Ureter (tissue), 1 donor: ENCODE results near the gene APBA1. TPM values are rescaled to one million over a fixed set of nuclear protein-coding genes. Genes with fewer than 3 reads are reported as not detected.

Source experiments
- DNase-seq: peaks from one replicate; pipeline ENCODE4 v3.0.0-alpha.2; 2020; ENCODE audit warnings: low spot score
- total RNA-seq: library from RNA; stranded (reverse); gene quantifications from one replicate; pipeline ENCODE4 v1.2.4, GENCODE V29; 2023
- donor health status: DM: yes; HTN: yes; CAD: no.

APBA1 gene
- total RNA-seq, 1 donor from 2014 or later, result 21.1 TPM

DNA sequence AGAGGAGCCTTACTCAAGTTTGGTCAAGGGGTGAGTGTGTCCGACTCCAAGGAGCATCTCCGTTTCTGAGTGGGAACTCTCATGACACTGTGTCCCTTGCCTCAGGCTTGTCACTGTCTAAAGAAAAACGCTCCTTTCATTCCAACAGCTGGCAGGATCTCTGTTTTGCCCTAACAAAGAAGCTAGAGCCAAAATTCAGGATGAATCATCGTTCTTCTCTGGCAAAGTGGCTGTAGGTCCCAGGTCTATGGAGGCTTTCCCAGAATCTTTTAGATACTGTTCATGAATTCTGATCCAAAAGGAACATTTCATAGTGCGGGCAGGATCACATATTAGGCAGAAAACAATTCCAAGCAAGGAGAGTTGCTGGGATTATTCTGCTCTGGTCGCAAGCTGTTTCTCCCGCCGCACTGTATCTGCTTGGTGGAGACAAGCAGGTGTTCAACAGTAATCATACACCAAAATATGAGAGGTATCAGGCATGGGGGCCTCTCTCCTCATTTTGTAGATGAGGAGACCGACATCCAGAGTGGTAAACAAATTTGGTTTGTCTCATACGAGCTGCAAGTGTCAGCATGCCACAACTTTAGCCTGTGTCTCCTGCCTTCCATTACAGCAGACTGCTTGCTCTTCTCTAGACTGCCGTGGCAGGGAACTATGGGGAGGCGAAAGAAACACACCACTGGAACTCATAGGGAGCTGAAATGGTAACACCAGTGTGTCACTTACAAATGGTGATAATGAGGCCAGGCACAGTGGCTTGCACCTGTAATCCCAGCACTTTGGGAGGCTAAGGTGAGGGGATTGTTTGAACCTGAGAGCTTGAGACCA lies 274.6 kb downstream of the APBA1 start:
- no peak for DNase-seq

DNA sequence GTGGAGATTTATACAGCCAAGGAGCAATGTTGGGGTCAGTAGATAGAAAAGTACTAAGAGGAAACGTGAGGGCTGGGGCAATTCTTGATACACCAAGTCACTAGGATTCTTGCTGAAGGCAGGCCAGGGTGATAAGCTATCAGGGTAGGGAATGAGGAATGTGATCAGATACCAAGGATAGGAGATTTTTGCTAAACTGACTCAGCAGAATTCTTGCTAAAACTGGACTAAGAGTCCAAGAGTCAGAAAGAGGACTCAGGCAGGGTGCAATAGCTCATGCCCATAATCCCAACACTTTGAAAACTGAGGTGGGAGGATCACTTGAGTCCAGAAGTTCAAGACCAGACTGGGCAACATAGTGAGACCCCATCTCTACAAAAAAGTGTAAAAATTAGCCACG lies 275.4 kb downstream of the APBA1 start:
- no peak for DNase-seq

DNA sequence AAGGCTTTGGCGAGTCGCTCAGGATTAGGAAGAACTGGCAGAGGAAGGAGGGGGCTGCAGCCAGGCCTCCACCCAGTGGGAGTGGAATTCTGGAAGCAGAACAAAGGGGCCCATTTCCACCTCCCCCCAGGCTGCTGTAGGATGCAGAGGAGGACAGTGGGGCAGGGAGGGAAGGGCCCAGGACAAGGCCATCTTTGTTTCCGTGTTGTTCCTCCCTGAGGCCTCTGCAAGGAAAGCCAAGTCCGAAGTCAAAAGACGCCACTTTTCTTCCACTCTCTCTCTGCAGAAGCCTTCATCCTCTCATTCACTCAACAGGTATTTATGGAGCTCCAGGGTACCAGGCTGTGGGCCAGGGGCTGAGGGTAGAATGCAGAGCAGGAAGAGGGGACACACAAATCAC lies 276.5 kb downstream of the APBA1 start:
- DNase-seq, result no peak

DNA sequence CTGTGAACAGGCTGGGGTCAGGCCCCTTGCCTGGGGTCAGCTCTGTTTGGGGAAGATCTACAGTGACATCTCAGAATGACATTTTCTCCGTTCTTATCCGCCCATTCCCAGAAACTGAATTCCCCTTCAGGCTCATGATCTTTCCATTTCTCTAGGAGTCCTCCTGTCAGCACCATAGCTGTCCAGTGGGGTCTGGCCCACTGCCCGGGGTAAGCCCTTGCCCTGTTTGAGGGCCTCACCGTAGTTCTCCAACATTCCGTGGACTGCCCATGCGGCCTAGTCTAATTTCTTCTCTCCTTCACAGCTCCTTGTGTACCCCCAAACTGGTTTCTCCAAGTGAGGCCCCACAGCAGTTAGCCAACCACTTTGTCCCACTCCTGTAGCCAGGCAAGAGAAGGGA lies 278.7 kb downstream of the APBA1 start:
- DNase-seq, result no peak

DNA sequence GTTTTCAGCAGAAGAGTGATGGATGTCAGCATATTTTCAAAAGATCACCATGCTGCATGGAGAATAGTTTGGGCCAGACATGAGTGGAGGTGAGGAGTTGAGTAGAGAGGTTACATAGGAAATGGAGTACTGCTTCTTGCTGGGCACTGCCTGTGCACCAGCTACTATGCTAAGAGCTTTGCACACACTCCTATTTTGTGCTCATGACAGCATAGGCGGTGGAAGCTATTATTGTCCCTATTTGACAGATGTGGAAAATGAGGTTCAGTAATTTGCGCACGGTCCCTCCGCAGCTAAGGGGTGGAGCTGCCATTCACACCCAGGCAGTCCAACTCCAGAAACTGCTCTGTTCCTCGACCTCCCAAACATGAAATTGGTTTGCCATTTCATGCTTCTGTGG lies 279.3 kb downstream of the APBA1 start:
- DNase-seq, result no peak

DNA sequence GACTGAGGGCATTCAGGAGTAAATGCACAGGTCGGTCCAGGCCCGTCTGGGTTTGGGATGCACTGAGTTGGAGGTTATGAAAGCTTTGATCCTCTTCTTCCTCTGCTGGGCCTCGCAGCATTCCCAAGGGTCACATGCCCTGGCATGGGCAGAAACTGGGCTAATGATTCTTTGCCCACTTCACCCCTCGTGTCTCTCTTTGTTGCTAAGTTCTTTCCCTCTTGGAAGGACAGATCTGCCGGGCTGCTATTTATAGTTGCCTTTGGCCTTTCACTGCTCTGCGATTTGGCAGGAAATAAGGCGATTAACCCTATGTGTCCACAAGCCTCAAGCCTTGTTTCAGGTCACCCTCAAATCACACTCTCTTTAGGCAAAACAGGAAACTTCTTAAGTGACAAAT lies 280.2 kb downstream of the APBA1 start:
- no peak for DNase-seq

DNA sequence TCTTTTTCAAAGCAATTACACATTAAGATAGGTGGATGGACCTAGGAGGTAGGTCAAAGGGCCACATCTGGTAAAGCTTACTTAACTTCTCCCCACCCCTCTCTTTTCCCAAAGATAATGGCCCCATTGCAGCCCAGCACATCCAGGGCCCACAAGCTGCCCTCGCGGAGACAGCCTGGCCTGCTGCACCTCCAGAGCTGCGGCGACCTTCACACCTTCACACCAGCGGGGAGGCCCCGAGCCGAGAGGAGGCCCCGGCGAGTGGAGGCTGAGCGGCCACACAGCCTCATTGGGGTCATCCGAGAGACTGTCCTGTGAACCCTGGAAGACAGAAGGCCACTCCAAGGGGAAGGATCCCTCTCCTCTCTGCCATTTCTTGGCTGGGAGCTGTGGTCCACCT lies 280.7 kb downstream of the APBA1 start:
- DNase-seq, result no peak

DNA sequence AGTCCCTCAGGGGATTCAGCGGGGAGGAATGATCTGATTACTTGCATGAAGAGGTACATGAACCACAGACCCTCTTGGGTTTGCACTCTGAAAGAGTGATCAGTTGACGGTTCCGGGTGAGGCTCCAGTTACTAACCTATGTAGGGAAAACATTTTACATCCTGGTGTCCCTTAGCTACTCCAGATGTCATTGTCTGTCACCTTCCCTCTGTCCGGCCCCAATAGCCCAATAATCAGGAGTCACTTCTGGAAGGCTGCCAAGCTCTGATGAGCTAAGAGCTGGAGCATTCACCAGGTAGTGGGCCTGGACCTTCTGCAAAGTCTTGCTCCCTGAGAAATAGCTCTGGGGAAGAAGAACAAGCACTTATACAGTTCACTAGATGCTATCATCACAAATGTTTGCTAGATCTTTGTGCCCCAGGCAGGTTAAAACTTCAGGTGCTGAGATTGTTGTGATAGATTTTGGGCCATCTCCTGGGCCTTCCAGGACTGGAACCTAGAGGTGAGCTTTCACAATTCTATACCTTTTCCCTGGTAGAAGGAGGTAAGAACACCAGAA lies 282.7 kb downstream of the APBA1 start:
- no peak for DNase-seq

DNA sequence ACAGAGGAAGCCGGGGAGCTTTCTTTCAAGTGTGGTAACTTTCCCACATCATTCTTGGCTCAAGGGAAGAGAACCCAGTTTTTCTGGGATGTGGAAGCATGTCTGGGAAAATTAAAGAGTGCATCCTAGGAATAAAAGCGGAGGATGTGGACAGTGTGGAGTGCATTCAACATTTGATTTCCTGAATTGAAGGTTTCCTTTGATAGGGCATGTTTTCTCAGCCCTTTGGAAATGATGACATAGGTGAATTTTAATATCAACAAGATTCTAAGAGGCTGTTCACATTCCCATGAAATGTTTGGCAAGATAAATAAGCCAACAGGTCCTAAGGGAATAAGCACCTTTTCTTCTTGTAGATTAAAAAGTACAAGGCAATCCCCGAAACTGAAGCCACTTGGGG lies 283.6 kb downstream of the APBA1 start:
- no peak for DNase-seq

DNA sequence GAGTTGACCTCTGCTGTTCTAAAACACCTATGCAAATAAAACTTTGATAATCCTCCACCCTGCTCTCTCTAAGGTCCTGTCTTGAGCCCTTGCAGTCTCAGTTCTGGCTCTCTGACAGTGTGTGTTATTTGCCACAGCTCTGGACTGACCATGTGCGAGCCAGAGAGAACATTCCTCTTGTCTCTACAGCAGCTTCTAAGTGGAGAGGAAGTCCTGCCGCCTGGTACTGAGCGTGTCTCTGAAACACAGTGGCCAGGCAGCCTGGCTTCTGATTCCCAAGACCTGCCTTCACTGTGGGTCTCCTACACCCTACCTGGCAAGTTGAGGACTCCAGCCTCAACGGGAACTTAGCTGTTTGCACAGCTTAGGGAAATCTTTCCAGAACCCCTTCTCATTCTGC lies 285.5 kb downstream of the APBA1 start:
- no peak for DNase-seq

DNA sequence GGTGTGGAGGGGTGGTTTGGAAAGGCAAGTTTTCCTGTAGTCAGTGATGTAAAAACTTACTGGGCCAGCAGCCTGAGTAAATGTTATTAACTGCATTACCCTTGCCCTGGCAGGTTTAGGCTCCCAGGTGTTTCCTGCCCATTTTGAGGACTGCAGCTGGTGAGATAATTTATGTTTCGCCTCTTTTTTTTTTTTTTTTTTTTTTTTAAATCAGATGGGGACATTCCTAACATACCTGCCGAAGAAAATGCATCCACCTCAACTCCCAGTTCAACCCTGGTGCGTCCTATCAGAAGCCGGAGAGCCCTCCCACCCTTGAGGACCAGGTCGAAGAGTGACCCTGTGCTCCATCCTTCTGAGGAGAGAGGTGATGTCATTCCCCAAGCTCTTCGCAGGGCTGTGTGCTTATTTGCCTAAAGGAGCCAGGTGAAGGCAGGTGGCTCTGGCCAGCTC lies 286.6 kb downstream of the APBA1 start:
- DNase-seq, result no peak

DNA sequence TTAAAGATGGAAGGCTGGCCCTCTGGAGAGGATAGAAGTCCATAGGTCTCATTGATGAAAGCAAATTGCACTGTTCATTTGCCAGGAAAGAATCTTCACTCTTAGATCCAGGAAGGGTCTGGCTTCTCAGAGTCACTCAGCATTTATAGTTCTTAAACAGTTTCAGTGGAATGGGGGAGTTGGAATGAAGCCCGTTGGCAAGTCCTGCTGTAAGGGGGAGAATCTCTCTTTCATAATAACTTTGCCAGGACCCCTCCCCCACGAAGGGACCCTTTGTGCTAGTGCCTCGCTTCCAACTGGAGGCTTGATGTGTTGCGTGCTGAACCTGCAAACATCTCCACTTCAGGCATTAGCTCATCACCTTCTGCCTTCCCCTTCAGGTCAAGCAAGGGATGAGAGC lies 290.0 kb downstream of the APBA1 start:
- DNase-seq, result no peak

DNA sequence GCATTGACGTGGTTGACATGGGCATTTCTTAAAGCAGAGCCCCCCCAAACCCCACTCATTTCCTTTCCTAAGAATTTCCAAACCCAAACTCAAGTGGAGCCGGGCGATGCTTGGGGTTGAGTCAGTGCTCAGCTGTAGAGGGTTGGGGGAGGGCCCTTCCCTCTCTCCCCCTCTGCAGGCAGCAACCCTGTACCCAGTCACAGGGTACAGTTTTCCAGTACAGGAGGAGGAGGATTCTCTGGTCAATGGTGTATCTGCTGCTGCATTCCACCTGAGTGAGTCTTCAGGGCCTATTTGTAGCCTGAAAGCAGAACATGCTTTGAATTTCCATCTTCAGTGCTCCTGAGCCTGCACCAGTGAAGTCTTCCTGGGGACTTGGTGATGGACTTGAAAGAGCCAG lies 291.4 kb downstream of the APBA1 start:
- DNase-seq, result no peak

DNA sequence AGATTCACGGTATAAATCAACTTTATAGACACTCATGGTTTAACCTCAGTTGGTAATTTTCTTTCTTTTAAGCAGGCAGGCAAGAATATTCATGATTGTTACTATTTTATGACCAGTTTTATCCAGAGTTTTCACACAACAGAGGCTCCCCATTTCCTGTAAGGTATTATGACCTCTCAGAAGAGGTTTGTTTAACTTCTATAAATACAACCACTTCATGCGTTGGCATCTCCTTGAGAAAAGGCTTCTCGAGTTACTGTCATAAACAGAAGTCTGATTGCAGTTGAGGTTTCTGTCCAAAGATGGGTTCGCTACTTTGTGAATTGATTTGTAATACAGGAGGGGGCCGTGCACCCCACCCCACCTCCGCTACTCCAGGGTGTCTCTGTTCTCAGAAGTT lies 291.9 kb downstream of the APBA1 start:
- DNase-seq, result no peak

DNA sequence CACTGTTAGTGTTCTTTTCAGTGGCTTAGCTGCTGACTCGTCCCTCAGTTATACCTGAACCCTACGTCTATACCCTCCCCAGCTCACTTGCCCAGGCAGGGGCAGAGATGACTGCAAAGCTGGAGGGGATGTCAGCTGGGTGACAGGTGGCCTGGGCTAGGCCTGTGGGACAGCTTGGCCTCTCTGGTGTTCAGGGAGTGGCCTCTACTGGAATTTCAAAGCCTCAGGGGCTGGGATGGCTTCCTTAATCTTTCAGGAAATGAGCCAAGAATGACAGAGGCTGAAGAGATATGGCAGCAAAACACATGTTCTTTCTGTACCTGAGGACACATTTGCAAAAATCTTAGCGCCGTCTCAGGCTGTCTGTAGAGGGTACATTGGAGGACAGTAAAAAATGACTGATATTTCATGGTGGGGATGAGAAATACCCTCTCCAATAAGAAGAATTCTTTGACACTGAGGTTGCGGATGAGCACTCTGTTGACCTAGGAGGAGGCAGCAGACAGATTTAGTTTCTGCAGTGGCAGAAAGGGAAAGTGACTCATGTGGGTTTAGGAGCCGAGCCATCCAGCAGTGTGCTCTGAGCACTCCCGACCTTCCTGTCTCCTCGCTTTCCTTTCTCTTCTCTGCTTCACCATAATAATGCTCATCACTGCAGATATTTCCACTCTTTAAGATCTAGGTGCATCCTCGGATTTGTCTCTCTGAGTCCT lies 292.7 kb downstream of the APBA1 start:
- DNase-seq, result no peak

DNA sequence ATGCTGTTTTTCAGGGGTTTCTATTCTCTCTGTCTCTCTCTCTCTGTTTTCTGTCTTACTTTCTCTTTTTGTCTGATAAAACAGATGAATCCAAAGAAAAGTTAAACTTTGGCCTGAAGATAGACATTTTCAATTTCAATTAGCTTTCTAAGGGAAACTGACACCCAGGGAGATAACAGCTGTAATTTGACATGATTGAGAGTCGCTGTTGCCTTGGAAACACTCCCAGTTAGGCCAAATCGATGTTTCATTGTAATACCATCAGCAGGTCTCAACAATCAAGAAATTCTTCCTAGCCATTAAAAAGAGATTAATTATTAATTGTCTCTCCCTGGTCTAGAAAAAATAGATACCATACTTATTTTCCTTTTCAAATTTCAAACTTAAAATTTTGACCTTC lies 294.2 kb downstream of the APBA1 start:
- no peak for DNase-seq

Other genes with a start within 250 kb of the APBA1 start
- gene PTAR1, start 87.6 kb upstream of the APBA1 start, total RNA-seq, result 66.9 TPM
- not detected for gene CFAP95, start 148.4 kb upstream of the APBA1 start, total RNA-seq